HCT116 (cell line): ENCODE measurements around the gene KIR2DL1. TPM values are rescaled to one million over a fixed set of nuclear protein-coding genes. Genes with fewer than 3 reads are reported as not detected.

Experiments
- ATAC-seq: fragments of 200-7000 bp; cut with Tn5 transposase; 2 replicates; pipeline ENCODE4 v1.9.1; 2020; ENCODE audit warnings: mild to moderate bottlenecking, moderate library complexity
- BruUV-seq: library from RNA; stranded (reverse); fragments of 400-500 nt; replicated peaks from 2 replicates; lab custom pipeline; 2021; lab: Mats Ljungman, UMichigan
- CTCF ChIA-PET: fragments of 300-600 bp; sonication (Branson Sonifier 250); formaldehyde crosslinking; loops from one replicate; lab custom pipeline; 2021; ENCODE audit warnings: antibody characterized with exemption; lab: Charles Lee
- POLR2A ChIA-PET: fragments of 300-600, 350-600 bp; sonication (Branson Sonifier 250); formaldehyde crosslinking; loops from one replicate; lab custom pipeline; 2021; ENCODE audit warnings: antibody characterized with exemption; lab: Charles Lee
- RAD21 ChIA-PET, 2 experiments: fragments of 300-600 bp; sonication (Branson Sonifier 250); formaldehyde crosslinking; loops; one replicate each; lab custom pipeline; 2023; ENCODE audit warnings: low total read pairs in 2 of 2; ENCODE audit not compliant: uncharacterized antibody in 2 of 2, unreplicated experiment in 2 of 2, low non-redundant PET in 1 of 2; lab: Charles Lee
- DNase-seq: peaks from one replicate; pipeline ENCODE4 v3.0.0-alpha.2; 2010; ENCODE audit warnings: low read depth, low spot score
- H2AFZ ChIP-seq: fragments of 200-600 bp; shearing (Covaris generic), sonication (generic); 2 replicates; pipeline ENCODE4 v1.6.1; 2017; ENCODE audit warnings: low read depth, mixed run types, mixed read lengths, antibody characterized with exemption, low read length; ENCODE audit not compliant: poor library complexity, severe bottlenecking
- H3K27ac ChIP-seq: 2 replicates; pipeline ENCODE4 v1.5.1; 2012; ENCODE audit warnings: low read depth, low read length
- H3K27me3 ChIP-seq: fragments of 200-600 bp; sonication (generic); 2 replicates; pipeline ENCODE4 v1.6.1; 2016; ENCODE audit warnings: mixed run types, low read length, mixed read lengths; ENCODE audit not compliant: insufficient read depth
- H3K36me3 ChIP-seq, 2 experiments: fragments of 200-500 bp in 1 of 2; fragments of 200-600 bp in 1 of 2; sonication (Bioruptor generic) in 1 of 2; sonication (generic) in 1 of 2; 2 replicates each; pipeline versions ENCODE4 v1.5.1 to v1.6.1; 2014 to 2016; ENCODE audit warnings: low read length in 2 of 2, inconsistent platforms in 1 of 2, mixed read lengths in 1 of 2, mixed run types in 1 of 2; ENCODE audit not compliant: insufficient read depth in 2 of 2, control insufficient read depth in 1 of 2
- H3K4me1 ChIP-seq, 2 experiments: fragments of 200-600 bp in 1 of 2; sonication (generic) in 1 of 2; 2 replicates each; pipeline versions ENCODE4 v1.5.1 to v1.6.1; 2012 to 2017; ENCODE audit warnings: low read length in 2 of 2, inconsistent platforms in 1 of 2, mild to moderate bottlenecking in 1 of 2, mixed read lengths in 1 of 2, mixed run types in 1 of 2, moderate library complexity in 1 of 2; ENCODE audit not compliant: insufficient read depth in 2 of 2, control insufficient read depth in 1 of 2
- H3K4me2 ChIP-seq: fragments of 200-600 bp; sonication (generic); 2 replicates; pipeline ENCODE4 v1.6.1; 2017; ENCODE audit warnings: mixed run types, low read length, mixed read lengths
- H3K4me3 ChIP-seq, 2 experiments: fragments of 200-600 bp in 1 of 2; sonication (generic) in 1 of 2; replicated peaks in 1 of 2; 2 replicates each; pipeline ENCODE4 v1.5.1; 2011 to 2016; ENCODE audit warnings: low read length in 2 of 2, control low read depth in 1 of 2, low read depth in 1 of 2, mild to moderate bottlenecking in 1 of 2, mixed read lengths in 1 of 2, mixed run types in 1 of 2
- H3K79me2 ChIP-seq: fragments of 200-600 bp; sonication (generic); 2 replicates; pipeline ENCODE4 v1.6.1; 2017; ENCODE audit warnings: mild to moderate bottlenecking, mixed run types, low read length, moderate library complexity, mixed read lengths; ENCODE audit not compliant: insufficient read depth
- H3K9ac ChIP-seq: fragments of 200-600 bp; sonication (generic); 2 replicates; pipeline ENCODE4 v1.6.1; 2016; ENCODE audit warnings: low read length, mixed read lengths
- H3K9me2 ChIP-seq: fragments of 200-600 bp; sonication (generic), shearing (Covaris generic); 2 replicates; pipeline ENCODE4 v1.6.1; 2017; ENCODE audit warnings: mixed run types, mild to moderate bottlenecking, moderate library complexity; ENCODE audit not compliant: insufficient read depth
- H3K9me3 ChIP-seq, 2 experiments: fragments of 200-500 bp in 1 of 2; fragments of 200-600 bp in 1 of 2; sonication (Bioruptor generic) in 1 of 2; sonication (generic) in 1 of 2; 2 replicates each; pipeline ENCODE4 v1.6.1; 2014 to 2017; ENCODE audit warnings: low read length in 2 of 2, mixed read lengths in 2 of 2, inconsistent platforms in 1 of 2, low read depth in 1 of 2, mild to moderate bottlenecking in 1 of 2, mixed run types in 1 of 2, moderate library complexity in 1 of 2; ENCODE audit not compliant: control insufficient read depth in 1 of 2, insufficient read depth in 1 of 2
- H4K20me1 ChIP-seq: fragments of 200-600 bp; sonication (generic), shearing (Covaris generic); 2 replicates; pipeline ENCODE4 v1.6.1; 2017; ENCODE audit warnings: mixed run types, mild to moderate bottlenecking, moderate library complexity; ENCODE audit not compliant: insufficient read depth
- CBX3 ChIP-seq: IDR thresholded peaks from 2 replicates; pipeline ENCODE4 v1.6.1; 2012; ENCODE audit warnings: low read depth
- POLR2A ChIP-seq: IDR thresholded peaks from 2 replicates; pipeline ENCODE4 v1.7.0; 2011; ENCODE audit warnings: borderline replicate concordance; ENCODE audit not compliant: insufficient read depth, insufficient read length; ENCODE audit errors: extremely low read depth
- POLR2AphosphoS5 ChIP-seq: IDR thresholded peaks from 2 replicates; pipeline ENCODE4 v1.6.1; 2011; ENCODE audit warnings: mild to moderate bottlenecking, low read depth, low read length, moderate library complexity
- SP1 ChIP-seq: IDR thresholded peaks from 2 replicates; pipeline ENCODE4 v1.6.1; 2012; ENCODE audit warnings: low read depth
- ZNF274 ChIP-seq: fragments of 200-500 bp; sonication (Bioruptor generic); IDR thresholded peaks from 2 replicates; pipeline ENCODE4 v1.6.1; 2014; ENCODE audit warnings: mild to moderate bottlenecking, low read depth, low read length, inconsistent platforms
- intact Hi-C: fragments of 100-400 bp; cut with micrococcal nuclease; formaldehyde crosslinking; loops from 2 replicates; pipeline ENCODE4 v1.10.0; 2022
- total RNA-seq: library from RNA; stranded (reverse); gene quantifications from one replicate; pipeline ENCODE4 v1.2.1, GENCODE V29; 2021; ENCODE audit not compliant: unreplicated experiment
- TF ChIP-seq, protein P1 (sequence below): IDR thresholded peaks from 2 replicates; pipeline ENCODE4 v1.6.1; 2012
- TF ChIP-seq, protein P2 (sequence below): IDR thresholded peaks from 2 replicates; pipeline ENCODE4 v1.6.1; 2012

KIR2DL1 gene
- total RNA-seq, 1 experiment from 2014 or later: not detected

DNA sequence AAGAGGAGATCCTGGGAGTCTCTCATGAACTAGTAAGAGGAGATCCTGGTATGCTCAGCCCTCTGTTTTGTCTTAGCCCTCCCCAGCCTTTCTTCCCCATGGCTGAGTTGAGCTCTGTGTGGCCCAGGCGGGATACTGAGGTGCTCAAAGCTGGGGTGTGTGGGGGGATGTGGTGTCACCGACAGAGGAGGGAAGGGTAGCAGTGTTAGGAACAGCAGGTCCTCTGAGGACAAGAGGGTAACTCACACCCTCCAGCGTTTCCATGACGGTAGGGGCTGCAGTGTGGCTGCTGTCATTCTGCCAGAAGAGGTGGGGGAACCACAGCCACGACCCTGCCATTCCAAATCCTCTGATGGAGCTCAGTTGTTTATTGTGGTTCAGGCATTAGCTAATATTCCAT lies 34.5 kb downstream of the KIR2DL1 start (continued):
- TF ChIP-seq POLR2AphosphoS5 (no peak), POLR2A (no peak), CBX3 (no peak)

DNA sequence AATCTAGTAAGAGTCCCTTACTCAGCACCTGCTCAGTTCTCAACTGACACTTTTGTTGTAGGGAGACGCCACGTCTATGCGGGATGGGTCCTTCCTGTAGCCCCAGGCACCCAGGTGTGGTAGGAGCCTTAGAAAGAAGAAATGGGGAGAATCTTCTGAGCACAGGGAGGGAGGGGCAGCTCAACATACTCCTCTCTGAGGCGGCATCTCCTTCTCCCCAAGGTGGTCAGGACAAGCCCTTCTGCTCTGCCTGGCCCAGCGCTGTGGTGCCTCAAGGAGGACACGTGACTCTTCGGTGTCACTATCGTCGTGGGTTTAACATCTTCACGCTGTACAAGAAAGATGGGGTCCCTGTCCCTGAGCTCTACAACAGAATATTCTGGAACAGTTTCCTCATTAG lies 35.0 kb downstream of the KIR2DL1 start:
- no peak for TF ChIP-seq POLR2AphosphoS5
- TF ChIP-seq, protein P1, sequence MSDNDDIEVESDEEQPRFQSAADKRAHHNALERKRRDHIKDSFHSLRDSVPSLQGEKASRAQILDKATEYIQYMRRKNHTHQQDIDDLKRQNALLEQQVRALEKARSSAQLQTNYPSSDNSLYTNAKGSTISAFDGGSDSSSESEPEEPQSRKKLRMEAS: no peak
- no peak for TF ChIP-seq SP1
- TF ChIP-seq, protein P2, sequence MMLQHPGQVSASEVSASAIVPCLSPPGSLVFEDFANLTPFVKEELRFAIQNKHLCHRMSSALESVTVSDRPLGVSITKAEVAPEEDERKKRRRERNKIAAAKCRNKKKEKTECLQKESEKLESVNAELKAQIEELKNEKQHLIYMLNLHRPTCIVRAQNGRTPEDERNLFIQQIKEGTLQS: no peak
- TF ChIP-seq ZNF274: no peak
- no peaks in the 10 kb centered on the region for H4K20me1 ChIP-seq
- peaks cover 0 to 3% of the 10 kb centered on the region in 2 experiments; a peak in 1 of 4 replicates for H3K9me3 ChIP-seq
- no peak overlapping the region for H2AFZ ChIP-seq
- DNase-seq (no peak), ATAC-seq (no peak)
- ChIA-PET CTCF (no interaction called here), RAD21 (no interaction called here), POLR2A (no interaction called here)
- H3K4me2 ChIP-seq: no peak overlapping the region
- H3K36me3 ChIP-seq: no peaks in the 10 kb centered on the region
- H3K9ac ChIP-seq: no peak overlapping the region
- BruUV-seq: no TSS peak
- H3K4me3 ChIP-seq: no peak overlapping the region
- intact Hi-C loops: no loop called here
- H3K79me2 ChIP-seq: no peaks in the 10 kb centered on the region
- no peak overlapping the region for H3K27ac ChIP-seq
- no peaks in the 10 kb centered on the region for H3K4me1 ChIP-seq
- H3K9me2 ChIP-seq: no peaks in the 10 kb centered on the region
- peaks cover 15% of the 10 kb centered on the region; the same call in 1 of the 2 replicates for H3K27me3 ChIP-seq
